ENCODE measurements around the gene RDH14. TPM values are rescaled to one million over a fixed set of nuclear protein-coding genes. Genes with fewer than 3 reads are reported as not detected.

The RDH14 gene
- total RNA-seq, 4 donors from 2014 or later: 34.3 to 58.3 (median 44.4) TPM

GRCh38 chr2:18602298-18602697 is 41.8 kb upstream of the RDH14 start:
- intact Hi-C loops (cut with DNase I): no loop called here
- no peaks in the 10 kb centered on the region for H3K27me3 ChIP-seq
- TF ChIP-seq CTCF (IDR thresholded peaks at IDR 0.05): no peak
- TF ChIP-seq POLR2A (IDR thresholded peaks at IDR 0.05): no peak
- no peaks in the 10 kb centered on the region for H3K9me3 ChIP-seq
- no peak overlapping the region for H3K4me3 ChIP-seq (replicated peaks in 1 of 3)
- DNase-seq: no peak
- H3K4me1 ChIP-seq: no peaks in the 10 kb centered on the region
- H3K36me3 ChIP-seq: no peaks in the 10 kb centered on the region
- no peak overlapping the region for H3K27ac ChIP-seq
- WGBS, 2 donors: 91 to 98% methylated on average over 2 of the region's 2 CpGs

- no peaks in the 10 kb centered on the region for H3K9me3 ChIP-seq
- TF ChIP-seq CTCF (IDR thresholded peaks at IDR 0.05) (no peak), POLR2A (IDR thresholded peaks at IDR 0.05) (no peak)
- no peak overlapping the region for H3K27ac ChIP-seq
- no peak for DNase-seq
- H3K36me3 ChIP-seq: no peaks in the 10 kb centered on the region
- intact Hi-C loops (cut with DNase I): no loop called here
- no peaks in the 10 kb centered on the region for H3K27me3 ChIP-seq
- WGBS, 2 donors: 86 to 87% methylated on average over 2 of the region's 2 CpGs
- H3K4me1 ChIP-seq: no peaks in the 10 kb centered on the region
- no peak overlapping the region for H3K4me3 ChIP-seq (replicated peaks in 1 of 3)
Observed at GRCh38 chr2:18600255-18600613, 39.8 kb upstream of the RDH14 start.

GRCh38 chr2:18599509-18600254 is 39.2 kb upstream of the RDH14 start:
- H3K4me1 ChIP-seq: no peaks in the 10 kb centered on the region
- H3K4me3 ChIP-seq (replicated peaks in 1 of 3): no peak overlapping the region
- no peak for DNase-seq
- H3K27me3 ChIP-seq: no peaks in the 10 kb centered on the region
- TF ChIP-seq POLR2A (IDR thresholded peaks at IDR 0.05): no peak
- no peak for TF ChIP-seq CTCF (IDR thresholded peaks at IDR 0.05)
- WGBS, 2 donors: 53 to 65% methylated on average over 2 of the region's 2 CpGs
- no peak overlapping the region for H3K27ac ChIP-seq
- no peaks in the 10 kb centered on the region for H3K9me3 ChIP-seq
- no peaks in the 10 kb centered on the region for H3K36me3 ChIP-seq
- intact Hi-C loops (cut with DNase I): no loop called here

- intact Hi-C loops (cut with DNase I): no loop called here
- Histone ChIP-seq H3K27ac (no peak overlapping the region), H3K27me3 (no peaks in the 10 kb centered on the region), H3K36me3 (no peaks in the 10 kb centered on the region), H3K9me3 (no peaks in the 10 kb centered on the region), H3K4me1 (no peaks in the 10 kb centered on the region), H3K4me3 (replicated peaks in 1 of 3) (no peak overlapping the region)
- TF ChIP-seq POLR2A (IDR thresholded peaks at IDR 0.05): no peak
- no peak for TF ChIP-seq CTCF (IDR thresholded peaks at IDR 0.05)
- WGBS, 2 donors: 49 to 59% methylated on average over 6 of the region's 6 CpGs
- DNase-seq: no peak
Observed at GRCh38 chr2:18598848-18599484, 38.5 kb upstream of the RDH14 start.

GRCh38 chr2:18597618-18598017 is 37.2 kb upstream of the RDH14 start:
- TF ChIP-seq POLR2A (IDR thresholded peaks at IDR 0.05): no peak
- TF ChIP-seq CTCF (IDR thresholded peaks at IDR 0.05): no peak
- 73% methylated on average over 5 of the region's 5 CpGs for WGBS, 2 donors
- Histone ChIP-seq H3K4me3 (replicated peaks in 1 of 3) (no peak overlapping the region), H3K27ac (no peak overlapping the region), H3K36me3 (no peaks in the 10 kb centered on the region), H3K4me1 (no peaks in the 10 kb centered on the region), H3K9me3 (no peaks in the 10 kb centered on the region), H3K27me3 (no peaks in the 10 kb centered on the region)
- intact Hi-C loops (cut with DNase I): no loop called here
- DNase-seq: no peak
